ENCODE results near the gene CCDC112.

- no peak for TF ChIP-seq FOXA1 (IDR thresholded peaks at IDR 0.05)
- TF ChIP-seq FOXM1 (IDR thresholded peaks at IDR 0.05; ENCODE audit: borderline replicate concordance) = no peak
- TF ChIP-seq ARNT (IDR thresholded peaks at IDR 0.05) = no peak
- TF ChIP-seq HDGF (IDR thresholded peaks at IDR 0.05; ENCODE audit: borderline replicate concordance) = no peak
- TF ChIP-seq SUZ12 (IDR thresholded peaks at IDR 0.05) = no peak
- no peak for TF ChIP-seq LEF1 (IDR thresholded peaks at IDR 0.05; ENCODE audit: borderline replicate concordance)
- TF ChIP-seq ZNF384 (IDR thresholded peaks at IDR 0.05) = no peak
- TF ChIP-seq BHLHE40 (IDR thresholded peaks at IDR 0.05; ENCODE audit: borderline replicate concordance) = no peak
- no peak for TF ChIP-seq PKNOX1 (IDR thresholded peaks at IDR 0.05)
Measured at GRCh38 chr5:115264786-115265185, 31.7 kb downstream of the CCDC112 start.

Measured in HEK293T (cell line).